Bronchial epithelial cell (primary cell): Measurements from ENCODE around the gene C6orf141. TPM values are rescaled to one million over a fixed set of nuclear protein-coding genes. Genes with fewer than 3 reads are reported as not detected.

Source experiments
- DNase-seq: peaks from one replicate; pipeline ENCODE4 v3.0.0-alpha.2; 2010; ENCODE audit warnings: low read depth
- FAIRE-seq: peaks from 2 replicates; lab custom pipeline; 2011; peaks lifted over from hg19 to GRCh38; lab: Jason Lieb, UNC
- H3K27me3 ChIP-seq: 2 replicates; pipeline ENCODE4 v1.5.1; 2011; ENCODE audit warnings: low read length; ENCODE audit not compliant: control insufficient read depth, insufficient read depth
- H3K36me3 ChIP-seq: 2 replicates; pipeline ENCODE4 v1.5.1; 2011; ENCODE audit warnings: low read length; ENCODE audit not compliant: control insufficient read depth, insufficient read depth
- H3K4me3 ChIP-seq: 2 replicates; pipeline ENCODE4 v1.5.1; 2011; ENCODE audit warnings: mild to moderate bottlenecking, low read depth, low read length, control low read depth
- CTCF ChIP-seq: IDR thresholded peaks from 2 replicates; pipeline ENCODE4 v1.5.1; 2011; ENCODE audit warnings: mild to moderate bottlenecking, moderate library complexity, low read length, control low read depth, inconsistent platforms; ENCODE audit not compliant: insufficient read depth, severe bottlenecking
- total RNA-seq: library from RNA; depleted of rRNA; stranded (reverse); fragments of >200 nt; gene quantifications from 2 replicates; pipeline ENCODE4 v1.2.1, GENCODE V29; 2014

Gene C6orf141
- total RNA-seq = 7.8 and 10.8 TPM in 2 replicates

GRCh38 chr6:49550492-49551077 is at the start of gene C6orf141:
Gene C6orf141, plus strand, starts transcription at chr6:49550668. Its CDS starts 125 bp downstream, at chr6:49550793.
- no peak for TF ChIP-seq CTCF
- peak within 1 kb of the TSS; percentile 86 for H3K4me3 ChIP-seq
- H3K36me3 ChIP-seq = no peaks in the 10 kb centered on the region
- FAIRE-seq = no peak
- no peaks in the 10 kb centered on the region for H3K27me3 ChIP-seq
- peak; percentile 75 for DNase-seq

- no peak for TF ChIP-seq CTCF
- no peak for DNase-seq
- no peak overlapping the region for H3K4me3 ChIP-seq
- no peak for FAIRE-seq
- no peaks in the 10 kb centered on the region for H3K27me3 ChIP-seq
- no peaks in the 10 kb centered on the region for H3K36me3 ChIP-seq
These were observed 45.8 kb upstream of the C6orf141 start for GRCh38 chr6:49504666-49505065.

GRCh38 chr6:49506569-49507111 is 43.8 kb upstream of the C6orf141 start:
- no peak for TF ChIP-seq CTCF
- no peak overlapping the region for H3K4me3 ChIP-seq
- no peak for DNase-seq
- H3K36me3 ChIP-seq = no peaks in the 10 kb centered on the region
- no peak for FAIRE-seq
- no peaks in the 10 kb centered on the region for H3K27me3 ChIP-seq

GRCh38 chr6:49509342-49509741 is 41.1 kb upstream of the C6orf141 start:
- FAIRE-seq (no peak), DNase-seq (no peak)
- Histone ChIP-seq H3K27me3 (no peaks in the 10 kb centered on the region), H3K36me3 (no peaks in the 10 kb centered on the region), H3K4me3 (no peak overlapping the region)
- no peak for TF ChIP-seq CTCF

GRCh38 chr6:49513153-49513989 is 37.1 kb upstream of the C6orf141 start:
- Histone ChIP-seq H3K27me3 (no peaks in the 10 kb centered on the region), H3K4me3 (no peak overlapping the region), H3K36me3 (no peaks in the 10 kb centered on the region)
- TF ChIP-seq CTCF = no peak
- no peak for FAIRE-seq
- no peak for DNase-seq
